ENCODE data around the gene ASB5.

DNA sequence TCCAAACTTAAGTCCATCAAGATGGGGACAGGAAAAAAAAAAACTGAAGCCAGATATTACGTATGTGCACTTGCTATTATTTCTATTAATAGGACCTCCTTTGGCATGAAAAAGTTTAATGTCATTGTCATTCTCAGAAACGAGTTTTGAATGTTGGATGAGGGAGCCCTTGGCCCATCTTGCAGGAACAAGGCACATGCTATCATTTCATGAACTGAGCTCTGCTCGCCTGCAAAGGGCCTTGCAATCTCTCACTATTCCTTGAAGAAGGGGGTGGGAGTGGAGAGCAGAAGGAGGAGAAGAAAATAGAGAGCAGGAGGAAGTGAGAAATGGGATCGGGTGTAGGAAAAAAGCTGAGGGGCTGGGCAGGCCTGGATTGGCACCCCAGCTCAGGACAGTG, 39.4 kb downstream of the ASB5 start:
- no peak for TF ChIP-seq SMC3 (conservative IDR thresholded peaks at IDR 0.05; ENCODE audit: poor library complexity)
- no peak for TF ChIP-seq POLR2AphosphoS5 (IDR thresholded peaks at IDR 0.05)
- TF ChIP-seq EZH2 (IDR thresholded peaks at IDR 0.05; ENCODE audit: borderline replicate concordance, insufficient read depth, low read length, poor library complexity, severe bottlenecking), result no peak
- TF ChIP-seq, protein P1, sequence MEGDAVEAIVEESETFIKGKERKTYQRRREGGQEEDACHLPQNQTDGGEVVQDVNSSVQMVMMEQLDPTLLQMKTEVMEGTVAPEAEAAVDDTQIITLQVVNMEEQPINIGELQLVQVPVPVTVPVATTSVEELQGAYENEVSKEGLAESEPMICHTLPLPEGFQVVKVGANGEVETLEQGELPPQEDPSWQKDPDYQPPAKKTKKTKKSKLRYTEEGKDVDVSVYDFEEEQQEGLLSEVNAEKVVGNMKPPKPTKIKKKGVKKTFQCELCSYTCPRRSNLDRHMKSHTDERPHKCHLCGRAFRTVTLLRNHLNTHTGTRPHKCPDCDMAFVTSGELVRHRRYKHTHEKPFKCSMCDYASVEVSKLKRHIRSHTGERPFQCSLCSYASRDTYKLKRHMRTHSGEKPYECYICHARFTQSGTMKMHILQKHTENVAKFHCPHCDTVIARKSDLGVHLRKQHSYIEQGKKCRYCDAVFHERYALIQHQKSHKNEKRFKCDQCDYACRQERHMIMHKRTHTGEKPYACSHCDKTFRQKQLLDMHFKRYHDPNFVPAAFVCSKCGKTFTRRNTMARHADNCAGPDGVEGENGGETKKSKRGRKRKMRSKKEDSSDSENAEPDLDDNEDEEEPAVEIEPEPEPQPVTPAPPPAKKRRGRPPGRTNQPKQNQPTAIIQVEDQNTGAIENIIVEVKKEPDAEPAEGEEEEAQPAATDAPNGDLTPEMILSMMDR (IDR thresholded peaks at IDR 0.05; ENCODE audit: poor library complexity, severe bottlenecking), result no peak
- TF ChIP-seq RAD21 (conservative IDR thresholded peaks at IDR 0.05), result no peak
- no peak for TF ChIP-seq EP300 (conservative IDR thresholded peaks at IDR 0.05; ENCODE audit: poor library complexity, severe bottlenecking)
- TF ChIP-seq MXI1 (conservative IDR thresholded peaks at IDR 0.05; ENCODE audit: poor library complexity, severe bottlenecking), result no peak
- no peak for TF ChIP-seq TAF1 (IDR thresholded peaks at IDR 0.05; ENCODE audit: low read depth)
